ENCODE measurements around the gene ASB4.

DNA sequence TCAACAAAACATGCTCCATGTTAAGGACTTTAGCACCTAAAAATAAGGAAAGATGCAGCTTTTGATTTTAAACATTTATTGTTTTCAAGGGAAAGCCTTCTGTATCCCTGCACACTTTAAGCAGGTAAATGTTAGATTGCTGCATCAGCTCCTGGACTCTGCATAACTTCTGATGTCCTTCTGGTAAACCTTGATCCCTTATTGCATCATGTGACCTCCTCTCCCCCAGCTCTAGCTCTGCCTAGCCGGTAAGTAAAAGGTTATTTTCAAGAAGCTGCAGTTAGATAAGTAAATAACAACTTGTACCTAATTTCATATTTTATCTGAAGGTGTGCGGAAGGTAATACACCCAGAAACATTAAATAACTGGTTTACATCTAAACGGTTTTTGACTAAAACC lies 73.1 kb downstream of the ASB4 start:
- TF ChIP-seq, protein P1, sequence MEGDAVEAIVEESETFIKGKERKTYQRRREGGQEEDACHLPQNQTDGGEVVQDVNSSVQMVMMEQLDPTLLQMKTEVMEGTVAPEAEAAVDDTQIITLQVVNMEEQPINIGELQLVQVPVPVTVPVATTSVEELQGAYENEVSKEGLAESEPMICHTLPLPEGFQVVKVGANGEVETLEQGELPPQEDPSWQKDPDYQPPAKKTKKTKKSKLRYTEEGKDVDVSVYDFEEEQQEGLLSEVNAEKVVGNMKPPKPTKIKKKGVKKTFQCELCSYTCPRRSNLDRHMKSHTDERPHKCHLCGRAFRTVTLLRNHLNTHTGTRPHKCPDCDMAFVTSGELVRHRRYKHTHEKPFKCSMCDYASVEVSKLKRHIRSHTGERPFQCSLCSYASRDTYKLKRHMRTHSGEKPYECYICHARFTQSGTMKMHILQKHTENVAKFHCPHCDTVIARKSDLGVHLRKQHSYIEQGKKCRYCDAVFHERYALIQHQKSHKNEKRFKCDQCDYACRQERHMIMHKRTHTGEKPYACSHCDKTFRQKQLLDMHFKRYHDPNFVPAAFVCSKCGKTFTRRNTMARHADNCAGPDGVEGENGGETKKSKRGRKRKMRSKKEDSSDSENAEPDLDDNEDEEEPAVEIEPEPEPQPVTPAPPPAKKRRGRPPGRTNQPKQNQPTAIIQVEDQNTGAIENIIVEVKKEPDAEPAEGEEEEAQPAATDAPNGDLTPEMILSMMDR (IDR thresholded peaks at IDR 0.05; ENCODE audit: low read length): no peak
- TF ChIP-seq EZH2 (optimal IDR thresholded peaks at IDR 0.05; ENCODE audit: low read depth, low read length): no peak

Data from MM.1S (cell line).